Measurements from ENCODE around the gene LAMA4. TPM values are rescaled to one million over a fixed set of nuclear protein-coding genes. Genes with fewer than 3 reads are reported as not detected.
A peak's percentile ranks its signal among the peaks of the same experiment; 100 is the strongest.
"Not testable (repeated sequence)": the region's sequence is repeated elsewhere in the genome, so short reads cannot be mapped to it uniquely, and the experiment has no call there.

LAMA4 gene
- total RNA-seq, 4 donors from 2014 or later, result 229 to 524 (median 468) TPM

GRCh38 chr6:112202639-112203341 is 51.6 kb downstream of the LAMA4 start:
- Histone ChIP-seq H3K27me3 (no peaks in the 10 kb centered on the region), H3K36me3 (peaks cover 0 to 35% (median 0%) of the 10 kb centered on the region in 3 donors), H3K27ac (peak overlapping the region; percentile 69 to 92 (median 77)), H3K4me1 (peaks cover 2 to 81% (median 41%) of the 10 kb centered on the region in 4 donors), H3K9me3 (no peaks in the 10 kb centered on the region), H3K4me3 (peak overlapping the region in 2 of 4 donors; percentile 2 to 9)
- DNase-seq (ENCODE audit: low spot score in 2 of 2), result no peak
- WGBS, 2 donors, result 14 to 17% methylated on average over 12 of the region's 12 CpGs
- TF ChIP-seq, protein P1, sequence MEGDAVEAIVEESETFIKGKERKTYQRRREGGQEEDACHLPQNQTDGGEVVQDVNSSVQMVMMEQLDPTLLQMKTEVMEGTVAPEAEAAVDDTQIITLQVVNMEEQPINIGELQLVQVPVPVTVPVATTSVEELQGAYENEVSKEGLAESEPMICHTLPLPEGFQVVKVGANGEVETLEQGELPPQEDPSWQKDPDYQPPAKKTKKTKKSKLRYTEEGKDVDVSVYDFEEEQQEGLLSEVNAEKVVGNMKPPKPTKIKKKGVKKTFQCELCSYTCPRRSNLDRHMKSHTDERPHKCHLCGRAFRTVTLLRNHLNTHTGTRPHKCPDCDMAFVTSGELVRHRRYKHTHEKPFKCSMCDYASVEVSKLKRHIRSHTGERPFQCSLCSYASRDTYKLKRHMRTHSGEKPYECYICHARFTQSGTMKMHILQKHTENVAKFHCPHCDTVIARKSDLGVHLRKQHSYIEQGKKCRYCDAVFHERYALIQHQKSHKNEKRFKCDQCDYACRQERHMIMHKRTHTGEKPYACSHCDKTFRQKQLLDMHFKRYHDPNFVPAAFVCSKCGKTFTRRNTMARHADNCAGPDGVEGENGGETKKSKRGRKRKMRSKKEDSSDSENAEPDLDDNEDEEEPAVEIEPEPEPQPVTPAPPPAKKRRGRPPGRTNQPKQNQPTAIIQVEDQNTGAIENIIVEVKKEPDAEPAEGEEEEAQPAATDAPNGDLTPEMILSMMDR (IDR thresholded peaks at IDR 0.05), result peak in 1 of 5 experiments; percentile 10
- TF ChIP-seq POLR2A (IDR thresholded peaks at IDR 0.05) (no peak), EP300 (IDR thresholded peaks at IDR 0.05) (peak; percentile 52 to 58)

- not testable (repeated sequence) for H3K27me3 ChIP-seq; DNase-seq (ENCODE audit: low spot score in 2 of 2); H3K4me3 ChIP-seq; H3K9me3 ChIP-seq
- Histone ChIP-seq H3K36me3 (peaks cover 0 to 29% (median 0%) of the 10 kb centered on the region in 3 donors), H3K27ac (peak overlapping the region in 2 of 4 donors; percentile 25 to 92), H3K4me1 (peaks cover 2 to 84% (median 36%) of the 10 kb centered on the region in 4 donors)
- 80 to 93% methylated on average over 2 of the region's 2 CpGs for WGBS, 2 donors
Observed at GRCh38 chr6:112200185-112200914, 54.0 kb downstream of the LAMA4 start.

DNA sequence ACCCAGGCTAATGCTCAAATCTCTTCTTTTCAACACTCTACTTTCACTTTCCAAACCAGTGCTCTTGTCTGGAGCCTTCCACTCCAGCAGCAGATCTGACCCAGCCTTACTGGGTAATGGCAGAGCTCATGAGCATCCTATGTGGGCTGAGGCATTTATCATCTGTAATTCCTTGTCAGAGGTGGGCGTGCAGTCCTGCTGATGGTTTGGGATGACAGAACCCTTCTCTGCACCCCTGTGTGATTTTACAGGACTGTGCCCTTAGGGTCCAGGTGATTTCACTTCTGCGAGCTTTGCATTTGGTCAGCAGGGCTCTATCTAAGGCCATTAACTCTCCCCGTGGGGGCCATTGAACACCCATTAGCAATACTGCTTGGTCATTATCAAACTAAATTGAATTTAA is 55.4 kb downstream of the LAMA4 start:
- no peak for TF ChIP-seq POLR2A (IDR thresholded peaks at IDR 0.05)
- no peak for TF ChIP-seq EP300 (IDR thresholded peaks at IDR 0.05)
- TF ChIP-seq, protein P1 (IDR thresholded peaks at IDR 0.05), result no peak
- H3K9me3 ChIP-seq, result no peaks in the 10 kb centered on the region
- no peaks in the 10 kb centered on the region for H3K27me3 ChIP-seq
- peak overlapping the region in 2 of 4 donors; percentile 31 to 57 for H3K27ac ChIP-seq
- no peak overlapping the region for H3K4me3 ChIP-seq
- peaks cover 0 to 29% (median 0%) of the 10 kb centered on the region in 3 donors for H3K36me3 ChIP-seq
- H3K4me1 ChIP-seq, result peaks cover 3 to 84% (median 33%) of the 10 kb centered on the region in 4 donors
- no peak for DNase-seq (ENCODE audit: low spot score in 2 of 2)
- 76 to 82% methylated on average over 3 of the region's 3 CpGs for WGBS, 2 donors

DNA sequence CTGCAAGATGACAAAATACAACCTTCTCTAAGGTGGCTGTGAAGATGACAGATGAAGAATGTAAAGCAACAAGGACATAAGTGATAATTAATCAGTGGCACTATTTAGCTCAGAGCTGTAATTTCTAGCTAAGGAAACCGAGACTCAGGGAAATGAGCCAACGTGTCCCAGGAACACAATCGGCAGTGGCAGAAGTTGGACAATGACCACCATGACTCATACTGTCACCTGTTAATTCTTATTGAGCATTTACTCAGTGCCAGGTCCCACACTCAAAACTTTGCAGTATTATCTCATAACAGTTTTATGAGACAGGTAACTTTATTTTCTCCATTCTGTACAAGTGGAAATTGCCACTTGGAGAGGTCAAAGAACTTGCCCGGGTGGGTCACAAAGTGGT is 55.8 kb downstream of the LAMA4 start:
- peak overlapping the region in 2 of 4 donors; percentile 31 to 57 for H3K27ac ChIP-seq

DNA sequence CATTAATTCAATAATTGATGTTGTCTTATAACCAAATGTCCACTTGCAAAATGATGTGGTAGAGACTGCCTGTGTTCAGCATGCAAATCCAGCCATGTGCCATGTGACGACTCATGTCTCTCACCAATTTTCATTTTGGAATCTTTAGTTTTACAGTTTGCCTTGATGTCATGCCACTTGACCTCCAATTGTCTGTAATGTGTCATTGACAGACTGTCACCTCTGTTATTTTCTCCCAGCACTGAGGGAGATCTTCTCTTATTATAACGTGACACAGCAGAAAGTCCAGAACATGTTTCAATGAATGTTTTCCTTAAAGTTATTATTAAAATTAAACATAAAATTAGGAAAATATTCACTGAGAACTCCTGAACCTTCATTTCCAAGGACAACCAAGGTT is 56.7 kb downstream of the LAMA4 start:
- Histone ChIP-seq H3K4me3 (no peak overlapping the region), H3K9me3 (no peaks in the 10 kb centered on the region), H3K27ac (peak overlapping the region in 2 of 4 donors; percentile 31 to 57), H3K4me1 (peaks cover 2 to 84% (median 30%) of the 10 kb centered on the region in 4 donors), H3K36me3 (peaks cover 0 to 29% (median 0%) of the 10 kb centered on the region in 3 donors), H3K27me3 (no peaks in the 10 kb centered on the region)
- TF ChIP-seq, protein P1 (IDR thresholded peaks at IDR 0.05), result no peak
- TF ChIP-seq POLR2A (IDR thresholded peaks at IDR 0.05) (no peak), EP300 (IDR thresholded peaks at IDR 0.05) (no peak)
- WGBS, 2 donors, result 81 to 87% methylated on average over 2 of the region's 2 CpGs
- no peak for DNase-seq (ENCODE audit: low spot score in 2 of 2)

More for the DNA sequence above, 55.8 kb downstream of the LAMA4 start:
- Histone ChIP-seq H3K27me3 (no peaks in the 10 kb centered on the region), H3K9me3 (no peaks in the 10 kb centered on the region), H3K4me1 (peaks cover 4 to 84% (median 31%) of the 10 kb centered on the region in 4 donors), H3K4me3 (no peak overlapping the region), H3K36me3 (peaks cover 0 to 29% (median 0%) of the 10 kb centered on the region in 3 donors)
- 59 to 63% methylated on average over 4 of the region's 4 CpGs for WGBS, 2 donors
- TF ChIP-seq POLR2A (IDR thresholded peaks at IDR 0.05) (no peak), EP300 (IDR thresholded peaks at IDR 0.05) (no peak)
- TF ChIP-seq, protein P1 (IDR thresholded peaks at IDR 0.05), result no peak
- DNase-seq (ENCODE audit: low spot score in 2 of 2), result no peak
